Ovary (tissue), 3 donors: ENCODE measurements around the gene GABRG3.

Experiments used
- CTCF ChIP-seq, 3 donors: fragments of 450-650 bp in 2 of 3; fragments of 200-600 bp in 1 of 3; IDR thresholded peaks; one replicate each; pipeline versions ENCODE4 v1.5.1 to v1.8.0; 2016 to 2022; ENCODE audit warnings: antibody characterized with exemption in 3 of 3, mild to moderate bottlenecking in 1 of 3
- POLR2A ChIP-seq: fragments of 450-650 bp; IDR thresholded peaks from one replicate; pipeline ENCODE4 v1.6.1; 2017; ENCODE audit warnings: antibody characterized with exemption, mild to moderate bottlenecking, moderate library complexity
- donor health status: DM: no; HTN: no; CAD: no.

- TF ChIP-seq CTCF (IDR thresholded peaks at IDR 0.05) (no peak), POLR2A (no peak)
Observed at GRCh38 chr15:27101982-27102381, 131.0 kb downstream of the GABRG3 start.
